ENCODE results near the gene PDXP. TPM values are rescaled to one million over a fixed set of nuclear protein-coding genes. Genes with fewer than 3 reads are reported as not detected.

The PDXP gene
- total and polyA plus RNA-seq, 2 of the 13 experiments (the other 11 are each of a cell fraction or from before 2014, with no cell fraction given) = 58.2 to 70.6 TPM

GRCh38 chr22:37686002-37686982 is 27.8 kb downstream of the PDXP start, which contains the start of gene NOL12 (continued):
- TF ChIP-seq ZNF224 (CRISPR knock-in tag; IDR thresholded peaks at IDR 0.05) (peak; percentile 38; the same call in 1 of the 2 replicates), RFX3 (CRISPR knock-in tag; IDR thresholded peaks at IDR 0.05) (no peak), CC2D1A (CRISPR knock-in tag; IDR thresholded peaks at IDR 0.05) (peak; percentile 47; the same call in 1 of the 2 replicates), ZNF660 (CRISPR knock-in tag; IDR thresholded peaks at IDR 0.05; ENCODE audit: borderline replicate concordance, low read depth) (no peak), ZNF503 (CRISPR knock-in tag; IDR thresholded peaks at IDR 0.05) (0 out of 2 replicates have a peak, but pooled peaks have one; percentile 20), THRA (CRISPR knock-in tag; IDR thresholded peaks at IDR 0.05; ENCODE audit: borderline replicate concordance) (peak; percentile 66), ATM (IDR thresholded peaks at IDR 0.05; ENCODE audit: borderline replicate concordance) (no peak), PRDM10 (CRISPR knock-in tag; IDR thresholded peaks at IDR 0.05; ENCODE audit: low read depth) (0 out of 2 replicates have a peak, but pooled peaks have one; percentile 34), SPEN (CRISPR knock-in tag; IDR thresholded peaks at IDR 0.05; ENCODE audit: low read depth) (peak; percentile 89), ZNF24 (IDR thresholded peaks at IDR 0.05) (peak; percentile 58; the same call in 1 of the 2 replicates), AKAP8 (CRISPR knock-in tag; IDR thresholded peaks at IDR 0.05) (peak; percentile 84), FOXP4 (CRISPR knock-in tag; IDR thresholded peaks at IDR 0.05) (peak; percentile 56; the same call in 1 of the 2 replicates), ASH2L (IDR thresholded peaks at IDR 0.05; ENCODE audit: insufficient read length, low read depth, low read length) (peak; percentile 99), ZGPAT (CRISPR knock-in tag; IDR thresholded peaks at IDR 0.05) (peak; percentile 92), RAD51 (IDR thresholded peaks at IDR 0.05; ENCODE audit: borderline replicate concordance) (no peak), ZNF782 (CRISPR knock-in tag; IDR thresholded peaks at IDR 0.05; ENCODE audit: borderline replicate concordance) (peak; percentile 58; the same call in 1 of the 2 replicates)

All from HepG2 (cell line).